IPS DF 19.7 (cell line): ENCODE results near the gene NUMB.
"Not testable (repeated sequence)": the region's sequence is repeated elsewhere in the genome, so short reads cannot be mapped to it uniquely, and the experiment has no call there.

Experiments used
- DNase-seq: peaks from one replicate; pipeline ENCODE4 v3.0.0-alpha.2; 2013; ENCODE audit warnings: low read depth, low spot score

The NUMB gene

GRCh38 chr14:73422515-73422914 lies 35.8 kb downstream of the NUMB start:
- DNase-seq, result peak; percentile 20

GRCh38 chr14:73418227-73418626 lies 40.1 kb downstream of the NUMB start:
- no peak for DNase-seq

GRCh38 chr14:73406248-73406647 lies 52.1 kb downstream of the NUMB start:
- DNase-seq, result not testable (repeated sequence)

GRCh38 chr14:73403181-73403752 lies 55.1 kb downstream of the NUMB start:
- no peak for DNase-seq

GRCh38 chr14:73402579-73402978 lies 55.8 kb downstream of the NUMB start:
- no peak for DNase-seq

GRCh38 chr14:73397810-73398209 lies 60.5 kb downstream of the NUMB start:
- DNase-seq, result no peak

GRCh38 chr14:73394317-73394716 lies 64.0 kb downstream of the NUMB start:
- DNase-seq, result no peak

- DNase-seq, result no peak
Observed at GRCh38 chr14:73393375-73393774, 65.0 kb downstream of the NUMB start.

- no peak for DNase-seq
Observed at GRCh38 chr14:73392329-73393257, 65.8 kb downstream of the NUMB start.

GRCh38 chr14:73387860-73388259 lies 70.5 kb downstream of the NUMB start:
- DNase-seq, result not testable (repeated sequence)

GRCh38 chr14:73386342-73386741 lies 72.0 kb downstream of the NUMB start:
- no peak for DNase-seq

- not testable (repeated sequence) for DNase-seq
Observed at GRCh38 chr14:73385021-73385420, 73.3 kb downstream of the NUMB start.

GRCh38 chr14:73383356-73383755 lies 75.0 kb downstream of the NUMB start:
- no peak for DNase-seq

GRCh38 chr14:73381380-73382013 lies 76.8 kb downstream of the NUMB start:
- DNase-seq, result no peak

- DNase-seq, result no peak
Observed at GRCh38 chr14:73376585-73376984, 81.8 kb downstream of the NUMB start.

GRCh38 chr14:73375861-73376260 lies 82.5 kb downstream of the NUMB start:
- no peak for DNase-seq

GRCh38 chr14:73374218-73374617 lies 84.1 kb downstream of the NUMB start:
- DNase-seq, result no peak

- DNase-seq, result no peak
Observed at GRCh38 chr14:73372529-73372928, 85.8 kb downstream of the NUMB start.

GRCh38 chr14:73370561-73370960 lies 87.8 kb downstream of the NUMB start:
- DNase-seq, result no peak

- DNase-seq, result no peak
Observed at GRCh38 chr14:73369428-73369827, 88.9 kb downstream of the NUMB start.

GRCh38 chr14:73368616-73369015 lies 89.7 kb downstream of the NUMB start:
- DNase-seq, result no peak

GRCh38 chr14:73365727-73366126 lies 92.6 kb downstream of the NUMB start:
- no peak for DNase-seq

- no peak for DNase-seq
Observed at GRCh38 chr14:73364559-73364958, 93.8 kb downstream of the NUMB start.
